GM18505 (cell line): Measurements from ENCODE around the gene RNF183.
"Not testable (repeated sequence)": the region's sequence is repeated elsewhere in the genome, so short reads cannot be mapped to it uniquely, and the experiment has no call there.

ENCODE experiments used
- ATAC-seq: cut with Tn5 transposase; IDR thresholded peaks from one replicate; pipeline ENCODE4 v1.9.1; 2021; ENCODE audit not compliant: unreplicated experiment
- POLR2A ChIP-seq: IDR thresholded peaks from 4 replicates; pipeline ENCODE4 v1.6.1; 2011; ENCODE audit warnings: borderline replicate concordance; ENCODE audit not compliant: insufficient read depth, insufficient read length; ENCODE audit errors: extremely low read depth

RNF183 gene

DNA sequence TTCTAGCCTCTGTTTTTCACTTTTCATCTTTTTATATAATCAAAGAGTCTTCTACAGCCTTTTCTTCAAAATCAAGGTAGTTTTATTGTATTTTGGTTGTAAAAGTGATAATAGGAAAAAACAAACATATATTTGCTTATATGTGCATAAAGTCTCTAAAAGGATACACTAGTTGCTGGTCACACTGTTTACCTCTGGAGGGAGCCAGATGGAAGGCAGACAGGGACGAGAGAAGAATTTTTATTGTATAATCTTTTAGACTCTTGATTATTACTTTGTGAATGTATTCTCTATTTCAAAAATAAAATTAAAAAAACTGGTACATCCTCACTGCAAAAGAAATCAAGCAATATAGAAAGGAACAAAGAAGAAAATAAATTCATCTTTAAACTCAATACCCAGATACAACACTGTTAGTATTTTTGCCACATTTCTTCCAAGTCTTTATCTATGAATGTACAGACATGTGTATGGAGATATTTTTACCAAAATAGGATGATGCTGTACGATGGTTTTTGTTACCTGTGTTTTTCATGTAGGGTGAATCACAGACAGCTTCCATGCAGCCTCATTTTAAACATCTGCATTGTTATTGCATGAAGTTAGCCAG lies 6.1 kb upstream of the RNF183 start:
- no peak for ATAC-seq
- no peak for TF ChIP-seq POLR2A

DNA sequence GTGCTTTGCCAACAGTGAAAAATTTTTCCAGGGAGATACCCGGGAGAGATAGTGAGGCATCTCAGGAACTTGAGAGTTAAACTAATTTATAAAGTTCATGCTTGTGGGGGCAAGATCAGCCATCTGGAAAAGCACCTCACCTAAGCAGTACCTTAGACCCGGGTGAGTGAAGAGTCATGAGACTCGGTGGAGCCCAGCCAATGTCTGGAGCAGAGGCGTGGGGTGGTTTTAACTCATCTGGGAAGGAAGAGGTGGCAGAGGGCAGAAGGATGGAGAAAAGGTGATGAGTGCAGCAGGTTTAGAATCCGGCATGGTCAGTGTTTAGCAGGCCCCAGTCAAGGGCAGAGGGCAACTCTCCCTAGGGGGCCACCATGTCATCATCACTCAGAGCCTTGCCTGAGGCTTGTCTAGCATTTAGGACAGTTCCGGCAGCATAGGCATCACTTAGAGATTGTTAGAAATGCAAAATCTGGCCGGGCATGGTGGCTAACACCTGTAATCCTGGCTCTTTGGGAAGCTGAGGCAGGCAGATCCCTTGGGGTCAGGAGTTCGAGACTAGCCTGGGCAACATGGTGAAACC lies 4.3 kb upstream of the RNF183 start:
- ATAC-seq: no peak
- TF ChIP-seq POLR2A: no peak

DNA sequence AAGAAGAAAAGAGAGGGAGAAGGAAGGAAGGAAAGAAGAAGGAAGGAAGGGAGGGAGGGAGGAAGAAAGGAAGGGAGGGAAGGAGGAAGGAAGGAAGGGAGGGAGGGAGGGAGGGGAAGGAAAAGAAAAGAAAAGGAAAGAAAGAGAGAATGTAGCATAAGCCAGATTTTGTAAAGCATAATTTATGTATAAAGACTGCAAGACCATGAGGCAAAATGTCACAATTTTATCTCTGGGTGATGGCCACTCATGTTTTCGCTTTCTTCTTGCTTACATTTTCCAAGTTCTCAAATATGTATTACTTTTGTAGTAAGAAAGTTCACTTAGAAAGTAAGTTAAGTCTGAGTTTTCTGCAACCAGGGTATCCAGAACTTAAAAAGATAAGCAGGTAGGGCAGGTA lies 3.4 kb upstream of the RNF183 start:
- TF ChIP-seq POLR2A: no peak
- no peak for ATAC-seq

DNA sequence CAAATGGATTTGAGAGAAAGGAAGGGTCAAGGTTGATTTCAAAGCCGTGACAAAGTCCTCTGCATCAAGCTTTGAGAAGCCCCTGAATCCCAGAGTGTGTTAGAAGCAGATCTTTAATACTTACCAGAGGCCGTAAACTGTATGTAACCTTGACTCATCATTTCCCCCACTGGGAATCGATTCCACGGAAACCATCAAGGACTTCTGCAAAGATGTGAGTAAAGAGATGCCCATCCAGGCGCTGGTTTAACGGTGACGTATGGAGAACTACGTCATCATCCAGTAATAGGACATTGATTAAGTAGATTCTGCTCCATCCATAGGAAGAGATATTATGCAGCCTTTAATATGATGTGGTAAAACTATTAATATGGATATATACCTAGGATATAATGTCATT lies 1.6 kb downstream of the RNF183 start:
- TF ChIP-seq POLR2A: no peak
- no peak for ATAC-seq

DNA sequence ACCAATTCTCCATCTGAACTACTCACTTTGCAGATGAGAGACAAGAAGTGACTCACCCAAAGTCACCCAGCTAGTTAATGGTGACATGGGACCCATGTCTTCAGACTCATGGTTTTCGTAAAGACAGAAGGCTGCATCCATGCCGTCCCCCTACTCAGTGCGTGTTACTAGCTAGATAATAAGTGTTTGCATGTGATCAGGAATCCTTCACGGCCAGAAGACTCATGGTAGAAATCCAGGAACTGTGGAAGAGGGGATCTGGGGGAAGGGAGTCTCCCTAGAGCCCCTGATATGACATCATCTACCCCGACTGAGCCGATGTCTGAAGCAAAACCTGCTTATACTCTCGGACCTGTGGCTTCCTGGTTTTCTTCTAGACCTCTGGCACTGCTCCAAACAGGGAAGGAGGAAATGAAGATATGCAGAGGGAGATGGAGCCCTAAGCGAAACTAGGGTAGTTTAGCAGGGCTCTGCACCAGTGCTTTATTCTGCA lies 3.3 kb downstream of the RNF183 start:
- TF ChIP-seq POLR2A: no peak
- ATAC-seq: no peak

DNA sequence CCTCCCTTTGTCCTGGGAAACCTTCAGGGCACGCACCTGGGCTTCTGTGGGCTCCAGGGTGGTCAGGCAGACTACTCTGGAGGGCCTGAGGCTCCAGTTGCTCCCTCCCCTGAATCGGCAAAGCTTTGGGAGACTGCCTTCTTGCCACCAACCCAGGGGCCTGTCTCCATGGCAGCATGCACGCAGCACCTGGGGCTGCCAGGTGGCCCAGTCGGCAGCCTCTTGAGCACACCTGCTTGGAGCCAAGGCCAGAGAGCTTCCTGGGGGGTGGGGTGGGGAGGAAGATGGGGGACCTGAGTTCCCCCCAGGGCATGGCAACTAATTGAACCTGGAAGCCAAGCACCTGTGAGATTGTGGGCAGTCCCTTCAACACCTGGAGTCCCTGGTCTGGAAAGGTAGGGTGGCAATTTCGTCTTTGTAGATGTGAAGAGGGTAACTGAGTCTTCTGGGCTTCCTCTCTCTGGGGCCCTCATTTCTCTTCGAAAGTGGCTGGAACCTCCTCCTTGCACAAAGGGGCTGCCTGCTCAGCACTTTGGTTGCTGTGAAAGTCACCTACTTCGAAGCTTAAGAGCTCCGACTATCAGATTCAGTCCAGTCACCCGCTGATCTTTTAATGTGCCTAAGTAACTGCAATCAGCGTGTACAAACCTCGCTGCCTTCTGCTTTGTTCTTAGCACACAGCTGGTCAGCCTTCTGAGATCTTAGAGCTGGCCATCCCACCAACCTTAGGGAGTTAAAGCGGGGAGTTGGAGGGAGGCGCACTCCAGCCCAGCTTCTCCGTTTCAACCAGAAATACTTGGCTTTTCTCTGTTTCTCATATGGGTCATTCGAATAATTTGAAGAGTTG lies 4.0 kb downstream of the RNF183 start:
- ATAC-seq: no peak
- TF ChIP-seq POLR2A: no peak

DNA sequence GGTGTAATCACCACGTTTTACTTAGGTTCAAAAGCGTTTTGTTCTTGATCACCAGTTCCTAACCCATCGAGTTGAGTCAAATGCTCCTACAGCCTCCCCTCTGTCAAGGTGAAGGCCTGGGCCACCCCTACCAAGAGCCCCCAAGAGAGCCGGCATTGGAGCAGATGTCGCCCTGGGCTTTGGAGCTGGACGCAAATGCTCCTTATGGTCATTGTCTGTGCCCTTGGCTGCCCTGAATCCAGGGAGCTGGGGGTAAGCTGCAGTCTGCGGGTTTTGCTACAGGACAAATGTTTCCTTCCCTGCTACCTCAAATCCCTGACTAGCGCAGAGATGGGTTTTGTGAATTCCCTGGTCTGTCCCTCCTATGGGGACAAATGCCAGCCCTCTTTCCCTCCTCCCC lies 4.9 kb downstream of the RNF183 start:
- TF ChIP-seq POLR2A: no peak
- ATAC-seq: no peak

DNA sequence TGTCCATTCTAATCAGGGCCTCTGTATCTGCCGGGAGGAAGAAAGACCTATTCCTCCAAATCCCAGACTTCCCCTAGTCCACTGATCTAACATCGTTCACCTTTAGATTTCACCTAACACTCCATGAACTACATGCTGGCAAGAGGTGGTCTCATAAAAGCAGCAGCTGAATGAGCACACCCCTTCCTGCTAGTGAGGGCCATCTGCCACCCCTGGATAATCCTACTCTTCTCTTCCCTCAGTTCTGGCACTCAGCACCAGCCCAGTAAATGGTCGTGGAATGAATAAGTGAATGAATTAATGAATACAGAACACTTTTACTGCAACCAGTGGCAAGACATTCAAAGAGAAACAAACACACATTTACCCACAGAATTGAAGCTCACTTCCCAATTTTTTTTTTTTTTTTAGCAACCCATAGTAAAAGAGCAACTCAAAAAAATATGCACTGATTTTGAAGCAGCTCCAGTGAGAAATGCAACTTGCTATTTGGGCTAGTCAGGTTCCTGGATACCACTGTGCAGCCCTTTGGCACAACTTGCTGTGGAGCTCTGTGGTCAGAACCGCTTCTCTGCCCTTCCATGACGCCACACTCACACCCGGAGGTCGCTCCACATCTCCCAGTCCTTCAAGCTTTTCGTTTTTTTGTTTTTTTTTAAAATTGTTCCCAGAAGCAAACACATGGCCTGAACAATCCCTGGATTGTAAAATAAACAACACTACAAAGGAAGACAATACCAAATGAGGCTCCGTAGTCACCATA lies 6.2 kb downstream of the RNF183 start:
- TF ChIP-seq POLR2A: no peak
- ATAC-seq: no peak

DNA sequence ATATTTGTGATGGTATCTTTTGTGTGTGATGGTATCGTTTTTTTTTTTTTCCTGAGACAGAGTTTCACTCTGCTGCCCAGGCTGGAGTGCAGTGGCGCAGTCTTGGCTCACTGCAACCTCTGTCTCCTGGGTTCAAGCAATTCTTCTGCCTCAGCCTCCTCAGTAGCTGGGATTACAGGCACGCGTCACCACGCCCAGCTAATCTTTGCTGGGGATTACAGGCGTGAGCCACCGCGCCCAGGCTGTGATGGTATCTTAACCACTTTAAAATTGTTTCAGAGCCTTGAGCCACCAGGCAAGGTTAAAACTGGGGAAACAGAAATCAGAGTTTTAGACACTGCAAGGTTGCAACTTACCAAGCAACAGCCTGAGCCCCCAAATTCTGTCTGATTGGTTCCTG lies 6.9 kb downstream of the RNF183 start:
- ATAC-seq: not testable (repeated sequence)

DNA sequence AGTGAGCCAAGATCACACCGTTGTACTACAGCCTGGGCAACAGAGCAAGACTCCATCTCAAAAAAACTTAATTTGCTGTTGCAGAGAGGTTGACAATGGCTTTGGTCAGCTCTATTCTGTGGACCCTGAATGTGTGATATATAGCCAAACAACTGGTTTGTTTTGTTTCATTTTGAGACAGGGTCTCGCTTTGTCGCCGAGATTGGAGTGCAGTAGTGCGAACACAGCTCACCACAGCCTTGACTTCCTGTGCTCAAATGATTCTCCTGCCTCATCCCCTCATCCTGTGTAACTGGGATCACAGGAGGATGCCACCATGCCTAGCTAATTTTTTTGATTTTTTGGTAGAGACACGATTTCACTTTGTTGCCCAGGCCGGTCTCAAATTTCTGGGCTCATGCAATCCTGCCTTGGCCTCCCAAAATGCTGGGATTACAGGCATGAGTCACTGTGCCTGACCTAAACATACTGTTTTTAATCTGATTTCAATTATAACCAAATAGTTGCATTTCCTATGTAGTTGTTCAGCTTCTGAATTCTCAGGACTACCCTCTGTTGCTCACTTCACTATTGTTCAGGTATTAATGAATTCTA lies 9.8 kb downstream of the RNF183 start:
- no peak for TF ChIP-seq POLR2A
- no peak for ATAC-seq

DNA sequence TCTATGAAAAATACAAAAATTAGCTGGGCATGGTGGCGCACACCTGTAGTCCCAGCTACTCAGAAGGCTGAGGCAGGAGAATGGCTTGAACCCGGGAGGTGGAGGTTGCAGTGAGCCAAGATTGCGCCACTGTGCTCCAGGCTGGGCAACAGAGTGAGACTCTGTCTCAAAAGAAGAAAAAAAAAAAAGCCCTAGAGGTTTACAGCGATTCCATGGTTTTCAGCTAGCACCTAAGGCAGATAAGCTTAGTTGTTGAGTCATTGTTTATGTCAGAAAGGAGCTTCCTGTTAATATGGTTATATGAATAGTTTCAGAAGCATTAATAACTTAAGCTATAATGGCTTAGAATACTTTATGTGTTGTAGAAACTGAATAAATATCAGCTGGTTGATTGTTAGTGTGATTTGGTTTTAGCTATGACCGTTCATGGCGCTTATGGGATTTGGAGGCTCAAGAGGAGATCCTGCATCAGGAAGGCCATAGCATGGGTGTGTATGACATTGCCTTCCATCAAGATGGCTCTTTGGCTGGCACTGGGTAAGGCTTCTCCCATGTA lies 13.0 kb downstream of the RNF183 start:
- TF ChIP-seq POLR2A: no peak
- no peak for ATAC-seq

DNA sequence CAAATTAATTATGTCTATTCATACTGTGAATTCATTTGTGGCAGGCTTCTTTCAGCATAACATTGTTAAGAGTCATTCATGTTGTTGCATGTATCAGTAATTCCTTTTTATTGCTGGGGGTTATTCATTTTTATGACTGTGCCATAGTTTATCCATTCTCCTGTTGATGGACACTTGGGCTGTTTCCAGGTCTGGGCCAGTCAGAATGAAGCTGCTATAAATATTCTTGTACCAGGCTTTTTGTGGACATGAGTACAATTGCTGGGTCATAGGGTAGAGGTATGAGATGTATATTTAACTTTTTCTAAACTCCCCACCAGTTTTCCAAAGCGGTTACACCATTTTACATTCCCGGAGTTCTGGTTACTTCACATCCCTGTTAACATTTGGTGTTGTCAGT lies 14.1 kb downstream of the RNF183 start:
- no peak for TF ChIP-seq POLR2A
- no peak for ATAC-seq

DNA sequence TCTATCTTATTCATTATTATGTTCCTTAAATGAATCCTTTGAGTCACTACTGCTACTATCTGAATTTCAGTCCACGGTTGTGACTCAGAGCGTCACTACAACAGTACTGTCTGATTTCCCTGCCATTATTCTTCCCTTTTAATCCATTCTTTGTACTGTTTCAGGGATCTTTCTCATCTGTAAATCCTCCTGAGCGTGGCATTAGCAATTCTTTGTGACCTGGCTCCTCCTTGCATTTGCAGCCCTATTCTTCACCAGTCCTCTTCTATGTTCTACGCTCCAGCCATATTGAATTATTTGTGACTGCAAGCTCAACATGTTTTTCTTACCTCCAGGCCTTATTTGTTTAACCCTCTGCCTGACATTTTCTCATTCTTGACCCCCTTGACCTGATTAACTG lies 21.8 kb downstream of the RNF183 start:
- no peak for ATAC-seq
- TF ChIP-seq POLR2A: no peak
